HCT116 (cell line): ENCODE data around the gene KRT33B. TPM values are rescaled to one million over a fixed set of nuclear protein-coding genes. Genes with fewer than 3 reads are reported as not detected.
A peak's percentile ranks its signal among the peaks of the same experiment; 100 is the strongest.
"Not testable (repeated sequence)": the region's sequence is repeated elsewhere in the genome, so short reads cannot be mapped to it uniquely, and the experiment has no call there.

Experiments
- ATAC-seq: fragments of 200-7000 bp; cut with Tn5 transposase; 2 replicates; pipeline ENCODE4 v1.9.1; 2020; ENCODE audit warnings: mild to moderate bottlenecking, moderate library complexity
- BruUV-seq: library from RNA; stranded (reverse); fragments of 400-500 nt; replicated peaks from 2 replicates; lab custom pipeline; 2021; lab: Mats Ljungman, UMichigan
- CTCF ChIA-PET: fragments of 300-600 bp; sonication (Branson Sonifier 250); formaldehyde crosslinking; loops from one replicate; lab custom pipeline; 2021; ENCODE audit warnings: antibody characterized with exemption; lab: Charles Lee
- POLR2A ChIA-PET: fragments of 300-600, 350-600 bp; sonication (Branson Sonifier 250); formaldehyde crosslinking; loops from one replicate; lab custom pipeline; 2021; ENCODE audit warnings: antibody characterized with exemption; lab: Charles Lee
- RAD21 ChIA-PET, 2 experiments: fragments of 300-600 bp; sonication (Branson Sonifier 250); formaldehyde crosslinking; loops; one replicate each; lab custom pipeline; 2023; ENCODE audit warnings: low total read pairs in 2 of 2; ENCODE audit not compliant: uncharacterized antibody in 2 of 2, unreplicated experiment in 2 of 2, low non-redundant PET in 1 of 2; lab: Charles Lee
- DNase-seq: peaks from one replicate; pipeline ENCODE4 v3.0.0-alpha.2; 2010; ENCODE audit warnings: low read depth, low spot score
- H2AFZ ChIP-seq: fragments of 200-600 bp; shearing (Covaris generic), sonication (generic); 2 replicates; pipeline ENCODE4 v1.6.1; 2017; ENCODE audit warnings: low read depth, mixed run types, mixed read lengths, antibody characterized with exemption, low read length; ENCODE audit not compliant: poor library complexity, severe bottlenecking
- H3K27ac ChIP-seq: 2 replicates; pipeline ENCODE4 v1.5.1; 2012; ENCODE audit warnings: low read depth, low read length
- H3K27me3 ChIP-seq: fragments of 200-600 bp; sonication (generic); 2 replicates; pipeline ENCODE4 v1.6.1; 2016; ENCODE audit warnings: mixed run types, low read length, mixed read lengths; ENCODE audit not compliant: insufficient read depth
- H3K36me3 ChIP-seq, 2 experiments: fragments of 200-500 bp in 1 of 2; fragments of 200-600 bp in 1 of 2; sonication (Bioruptor generic) in 1 of 2; sonication (generic) in 1 of 2; 2 replicates each; pipeline versions ENCODE4 v1.5.1 to v1.6.1; 2014 to 2016; ENCODE audit warnings: low read length in 2 of 2, inconsistent platforms in 1 of 2, mixed read lengths in 1 of 2, mixed run types in 1 of 2; ENCODE audit not compliant: insufficient read depth in 2 of 2, control insufficient read depth in 1 of 2
- H3K4me1 ChIP-seq, 2 experiments: fragments of 200-600 bp in 1 of 2; sonication (generic) in 1 of 2; 2 replicates each; pipeline versions ENCODE4 v1.5.1 to v1.6.1; 2012 to 2017; ENCODE audit warnings: low read length in 2 of 2, inconsistent platforms in 1 of 2, mild to moderate bottlenecking in 1 of 2, mixed read lengths in 1 of 2, mixed run types in 1 of 2, moderate library complexity in 1 of 2; ENCODE audit not compliant: insufficient read depth in 2 of 2, control insufficient read depth in 1 of 2
- H3K4me2 ChIP-seq: fragments of 200-600 bp; sonication (generic); 2 replicates; pipeline ENCODE4 v1.6.1; 2017; ENCODE audit warnings: mixed run types, low read length, mixed read lengths
- H3K4me3 ChIP-seq, 2 experiments: fragments of 200-600 bp in 1 of 2; sonication (generic) in 1 of 2; replicated peaks in 1 of 2; 2 replicates each; pipeline ENCODE4 v1.5.1; 2011 to 2016; ENCODE audit warnings: low read length in 2 of 2, control low read depth in 1 of 2, low read depth in 1 of 2, mild to moderate bottlenecking in 1 of 2, mixed read lengths in 1 of 2, mixed run types in 1 of 2
- H3K79me2 ChIP-seq: fragments of 200-600 bp; sonication (generic); 2 replicates; pipeline ENCODE4 v1.6.1; 2017; ENCODE audit warnings: mild to moderate bottlenecking, mixed run types, low read length, moderate library complexity, mixed read lengths; ENCODE audit not compliant: insufficient read depth
- H3K9ac ChIP-seq: fragments of 200-600 bp; sonication (generic); 2 replicates; pipeline ENCODE4 v1.6.1; 2016; ENCODE audit warnings: low read length, mixed read lengths
- H3K9me2 ChIP-seq: fragments of 200-600 bp; sonication (generic), shearing (Covaris generic); 2 replicates; pipeline ENCODE4 v1.6.1; 2017; ENCODE audit warnings: mixed run types, mild to moderate bottlenecking, moderate library complexity; ENCODE audit not compliant: insufficient read depth
- H3K9me3 ChIP-seq, 2 experiments: fragments of 200-500 bp in 1 of 2; fragments of 200-600 bp in 1 of 2; sonication (Bioruptor generic) in 1 of 2; sonication (generic) in 1 of 2; 2 replicates each; pipeline ENCODE4 v1.6.1; 2014 to 2017; ENCODE audit warnings: low read length in 2 of 2, mixed read lengths in 2 of 2, inconsistent platforms in 1 of 2, low read depth in 1 of 2, mild to moderate bottlenecking in 1 of 2, mixed run types in 1 of 2, moderate library complexity in 1 of 2; ENCODE audit not compliant: control insufficient read depth in 1 of 2, insufficient read depth in 1 of 2
- H4K20me1 ChIP-seq: fragments of 200-600 bp; sonication (generic), shearing (Covaris generic); 2 replicates; pipeline ENCODE4 v1.6.1; 2017; ENCODE audit warnings: mixed run types, mild to moderate bottlenecking, moderate library complexity; ENCODE audit not compliant: insufficient read depth
- CBX3 ChIP-seq: IDR thresholded peaks from 2 replicates; pipeline ENCODE4 v1.6.1; 2012; ENCODE audit warnings: low read depth
- CEBPB ChIP-seq: IDR thresholded peaks from 2 replicates; pipeline ENCODE4 v1.6.1; 2012; ENCODE audit warnings: low read depth
- ELF1 ChIP-seq: IDR thresholded peaks from 2 replicates; pipeline ENCODE4 v1.6.1; 2012; ENCODE audit warnings: low read depth, borderline replicate concordance
- EZH2phosphoT487 ChIP-seq: fragments of 200-600 bp; IDR thresholded peaks from 2 replicates; pipeline ENCODE4 v1.6.1; 2018; ENCODE audit warnings: antibody characterized with exemption, borderline replicate concordance
- JUND ChIP-seq: IDR thresholded peaks from 2 replicates; pipeline ENCODE4 v1.6.1; 2012
- SP1 ChIP-seq: IDR thresholded peaks from 2 replicates; pipeline ENCODE4 v1.6.1; 2012; ENCODE audit warnings: low read depth
- TCF7L2 ChIP-seq: IDR thresholded peaks from 2 replicates; pipeline ENCODE4 v1.7.0; 2011; ENCODE audit warnings: borderline replicate concordance, inconsistent platforms; ENCODE audit not compliant: insufficient read depth, insufficient read length; ENCODE audit errors: extremely low read depth
- ZFX ChIP-seq: fragments of 450-650 bp; IDR thresholded peaks from 2 replicates; pipeline ENCODE4 v1.6.1; 2017
- intact Hi-C: fragments of 100-400 bp; cut with micrococcal nuclease; formaldehyde crosslinking; loops from 2 replicates; pipeline ENCODE4 v1.10.0; 2022
- total RNA-seq: library from RNA; stranded (reverse); gene quantifications from one replicate; pipeline ENCODE4 v1.2.1, GENCODE V29; 2021; ENCODE audit not compliant: unreplicated experiment
- TF ChIP-seq, protein P1 (sequence below): IDR thresholded peaks from 2 replicates; pipeline ENCODE4 v1.6.1; 2011; ENCODE audit warnings: mild to moderate bottlenecking, low read length, moderate library complexity; ENCODE audit not compliant: insufficient replicate concordance; ENCODE audit errors: extremely low read depth
- TF ChIP-seq, protein P2 (sequence below), 3 experiments: fragments of 200-600 bp in 1 of 3; sonication (generic) in 1 of 3; IDR thresholded peaks in 2 of 3; conservative IDR thresholded peaks in 1 of 3; 2 replicates each; pipeline ENCODE4 v1.5.1; 2012 to 2017; ENCODE audit warnings: low read depth in 2 of 3, low read length in 2 of 3, antibody characterized with exemption in 1 of 3, borderline replicate concordance in 1 of 3, control low read depth in 1 of 3, mild to moderate bottlenecking in 1 of 3, mixed read lengths in 1 of 3, mixed run types in 1 of 3, moderate library complexity in 1 of 3; ENCODE audit not compliant: insufficient read depth in 1 of 3

KRT33B gene
- total RNA-seq, 1 experiment from 2014 or later: not detected

DNA sequence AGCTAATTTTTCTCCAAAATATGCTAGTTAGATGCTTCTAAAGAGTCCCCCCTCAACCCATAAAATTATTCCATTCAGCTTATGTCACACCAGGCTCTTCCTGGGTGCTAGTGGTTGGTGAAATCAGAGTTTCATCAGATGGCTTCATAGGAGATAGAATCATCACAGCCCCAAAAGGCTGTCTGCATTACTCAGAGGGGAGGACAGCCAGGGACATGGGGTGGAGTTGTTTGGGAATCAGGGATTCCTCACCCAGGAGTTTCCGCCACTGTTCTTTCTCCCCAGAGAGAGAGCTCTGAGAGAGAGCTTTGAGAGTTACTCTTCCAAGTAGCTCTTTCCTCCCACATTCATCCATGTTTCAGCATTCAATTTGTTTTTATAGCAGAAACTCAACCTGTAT lies 12.8 kb upstream of the KRT33B start:
- ChIA-PET RAD21 (no interaction called here), POLR2A (no interaction called here), CTCF (no interaction called here)
- H3K4me2 ChIP-seq: no peak overlapping the region
- no peaks in the 10 kb centered on the region for H3K36me3 ChIP-seq
- H3K9ac ChIP-seq: no peak overlapping the region
- H2AFZ ChIP-seq: no peak overlapping the region
- H3K4me1 ChIP-seq: peaks cover 0 to 14% of the 10 kb centered on the region in 2 experiments; a peak in 2 of 4 replicates
- TF ChIP-seq, protein P1, sequence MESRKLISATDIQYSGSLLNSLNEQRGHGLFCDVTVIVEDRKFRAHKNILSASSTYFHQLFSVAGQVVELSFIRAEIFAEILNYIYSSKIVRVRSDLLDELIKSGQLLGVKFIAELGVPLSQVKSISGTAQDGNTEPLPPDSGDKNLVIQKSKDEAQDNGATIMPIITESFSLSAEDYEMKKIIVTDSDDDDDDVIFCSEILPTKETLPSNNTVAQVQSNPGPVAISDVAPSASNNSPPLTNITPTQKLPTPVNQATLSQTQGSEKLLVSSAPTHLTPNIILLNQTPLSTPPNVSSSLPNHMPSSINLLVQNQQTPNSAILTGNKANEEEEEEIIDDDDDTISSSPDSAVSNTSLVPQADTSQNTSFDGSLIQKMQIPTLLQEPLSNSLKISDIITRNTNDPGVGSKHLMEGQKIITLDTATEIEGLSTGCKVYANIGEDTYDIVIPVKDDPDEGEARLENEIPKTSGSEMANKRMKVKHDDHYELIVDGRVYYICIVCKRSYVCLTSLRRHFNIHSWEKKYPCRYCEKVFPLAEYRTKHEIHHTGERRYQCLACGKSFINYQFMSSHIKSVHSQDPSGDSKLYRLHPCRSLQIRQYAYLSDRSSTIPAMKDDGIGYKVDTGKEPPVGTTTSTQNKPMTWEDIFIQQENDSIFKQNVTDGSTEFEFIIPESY: no peak
- TF ChIP-seq CBX3 (no peak), SP1 (no peak), JUND (no peak), ZFX (no peak), CEBPB (no peak), ELF1 (no peak), TCF7L2 (no peak), EZH2phosphoT487 (no peak)
- TF ChIP-seq, protein P2, sequence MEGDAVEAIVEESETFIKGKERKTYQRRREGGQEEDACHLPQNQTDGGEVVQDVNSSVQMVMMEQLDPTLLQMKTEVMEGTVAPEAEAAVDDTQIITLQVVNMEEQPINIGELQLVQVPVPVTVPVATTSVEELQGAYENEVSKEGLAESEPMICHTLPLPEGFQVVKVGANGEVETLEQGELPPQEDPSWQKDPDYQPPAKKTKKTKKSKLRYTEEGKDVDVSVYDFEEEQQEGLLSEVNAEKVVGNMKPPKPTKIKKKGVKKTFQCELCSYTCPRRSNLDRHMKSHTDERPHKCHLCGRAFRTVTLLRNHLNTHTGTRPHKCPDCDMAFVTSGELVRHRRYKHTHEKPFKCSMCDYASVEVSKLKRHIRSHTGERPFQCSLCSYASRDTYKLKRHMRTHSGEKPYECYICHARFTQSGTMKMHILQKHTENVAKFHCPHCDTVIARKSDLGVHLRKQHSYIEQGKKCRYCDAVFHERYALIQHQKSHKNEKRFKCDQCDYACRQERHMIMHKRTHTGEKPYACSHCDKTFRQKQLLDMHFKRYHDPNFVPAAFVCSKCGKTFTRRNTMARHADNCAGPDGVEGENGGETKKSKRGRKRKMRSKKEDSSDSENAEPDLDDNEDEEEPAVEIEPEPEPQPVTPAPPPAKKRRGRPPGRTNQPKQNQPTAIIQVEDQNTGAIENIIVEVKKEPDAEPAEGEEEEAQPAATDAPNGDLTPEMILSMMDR (IDR thresholded peaks at IDR 0.05 in 2 of 3, conservative IDR thresholded peaks at IDR 0.05 in 1 of 3; ENCODE audit: borderline replicate concordance in 1 of 3, insufficient read depth in 1 of 3, low read depth in 2 of 3, low read length in 2 of 3): no peak
- ATAC-seq (no peak), DNase-seq (no peak)
- H3K79me2 ChIP-seq: no peaks in the 10 kb centered on the region
- no peaks in the 10 kb centered on the region for H3K9me2 ChIP-seq
- H3K4me3 ChIP-seq: no peak overlapping the region
- H4K20me1 ChIP-seq: no peaks in the 10 kb centered on the region
- intact Hi-C loops: no loop called here
- no peaks in the 10 kb centered on the region for H3K27me3 ChIP-seq
- BruUV-seq: no TSS peak
- H3K9me3 ChIP-seq: peaks cover 4 to 5% of the 10 kb centered on the region in 2 experiments; a peak in 2 of 4 replicates
- no peak overlapping the region for H3K27ac ChIP-seq

DNA sequence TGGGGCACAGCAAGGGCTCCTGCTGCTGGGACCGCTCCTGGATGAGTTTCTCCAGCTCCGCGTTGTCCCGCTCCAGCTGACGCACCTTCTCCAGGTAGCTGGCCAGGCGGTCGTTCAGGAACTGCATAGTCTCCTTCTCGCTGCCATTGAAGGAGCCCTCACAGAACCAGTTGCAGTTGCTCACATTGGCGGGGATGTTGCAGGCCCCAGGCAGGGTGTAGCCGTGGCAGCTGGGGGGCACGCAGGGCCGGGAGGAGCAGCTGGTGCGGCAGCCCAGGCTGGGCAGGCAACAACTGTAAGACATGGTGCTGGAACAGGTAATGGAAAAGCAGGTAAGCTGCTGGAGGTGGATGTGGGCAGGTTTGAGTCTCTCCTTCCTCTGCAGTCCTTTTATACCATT lies 12.3 kb upstream of the KRT33B start, which contains the start of gene KRT34:
TSS of gene KRT34 (minus strand) at position 364 of the 400 bp plus-strand sequence. CDS start at position 304, 60 bp downstream.
- H4K20me1 ChIP-seq, ATAC-seq, H3K9ac ChIP-seq, H3K9me2 ChIP-seq, H3K4me3 ChIP-seq, CTCF ChIA-PET, RAD21 ChIA-PET, H3K27ac ChIP-seq, H3K4me2 ChIP-seq, BruUV-seq, H3K9me3 ChIP-seq, POLR2A ChIA-PET, H3K79me2 ChIP-seq, H3K27me3 ChIP-seq, intact Hi-C loops, H3K36me3 ChIP-seq, DNase-seq, H2AFZ ChIP-seq: not testable (repeated sequence)
- peaks cover 0 to 14% of the 10 kb centered on the region in 2 experiments; a peak in 2 of 4 replicates for H3K4me1 ChIP-seq

DNA sequence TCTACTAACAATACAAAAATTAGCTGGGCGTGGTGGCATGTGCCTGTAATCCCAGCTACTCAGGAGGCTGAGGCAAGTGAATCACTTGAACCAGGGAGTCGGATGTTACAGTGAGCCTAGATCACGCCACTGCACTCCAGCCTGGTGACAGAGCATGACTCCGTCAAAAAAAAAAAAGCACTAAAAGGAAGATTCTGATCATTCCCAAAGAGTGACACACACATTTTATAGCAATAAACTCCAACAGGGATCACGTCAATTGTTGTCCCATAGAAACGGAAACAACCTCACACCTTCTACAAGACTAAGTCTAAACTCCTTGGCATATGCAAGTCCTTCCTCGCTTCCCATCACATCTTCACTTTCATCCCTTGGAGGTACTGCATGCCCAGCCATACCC lies 10.5 kb upstream of the KRT33B start:
- POLR2A ChIA-PET, DNase-seq, H3K4me3 ChIP-seq, H4K20me1 ChIP-seq, H3K79me2 ChIP-seq, H3K27ac ChIP-seq, H3K36me3 ChIP-seq, intact Hi-C loops, CTCF ChIA-PET, BruUV-seq, RAD21 ChIA-PET, H3K27me3 ChIP-seq, H3K9ac ChIP-seq, H3K9me2 ChIP-seq, H3K9me3 ChIP-seq: not testable (repeated sequence)
- H3K4me1 ChIP-seq: peaks cover 0 to 14% of the 10 kb centered on the region in 2 experiments; a peak in 2 of 4 replicates
- H3K4me2 ChIP-seq: peak overlapping the region; percentile 7; the same call in 1 of the 2 replicates
- peak overlapping the region; percentile 13 for H2AFZ ChIP-seq
- peak; percentile 20; the same call in 1 of the 2 replicates for ATAC-seq
